Tibial artery (tissue), 4 donors: ENCODE measurements around the gene KDF1.

ENCODE experiments used
- DNase-seq, 2 donors: peaks; one replicate each; pipeline ENCODE4 v3.0.0-alpha.2; 2019
- H3K27ac ChIP-seq, 2 donors: fragments of 200-600 bp; sonication (generic) in 1 of 2; 1 replicate in 1 of 2; 2 replicates in 1 of 2; pipeline ENCODE4 v1.5.1; 2018 to 2019; ENCODE audit warnings: mild to moderate bottlenecking in 1 of 2
- H3K27me3 ChIP-seq, 2 donors: fragments of 200-600 bp; sonication (generic) in 1 of 2; one replicate each; pipeline versions ENCODE4 v1.5.1 to v1.6.0; 2016 to 2019
- H3K36me3 ChIP-seq, 3 donors: fragments of 200-600 bp; sonication (generic) in 2 of 3; one replicate each; pipeline ENCODE4 v1.5.1; 2016 to 2019; ENCODE audit warnings: mild to moderate bottlenecking in 2 of 3
- H3K4me1 ChIP-seq, 4 donors: fragments of 200-600 bp; sonication (generic) in 2 of 4; 1 replicate in 3 of 4; 2 replicates in 1 of 4; pipeline ENCODE4 v1.5.1; 2016 to 2019
- H3K4me3 ChIP-seq, 2 donors: fragments of 200-600 bp; sonication (generic) in 1 of 2; 1 replicate in 1 of 2; 2 replicates in 1 of 2; pipeline ENCODE4 v1.5.1; 2018 to 2019; ENCODE audit warnings: mild to moderate bottlenecking in 2 of 2
- H3K9me3 ChIP-seq, 3 donors: fragments of 200-600 bp; sonication (generic) in 1 of 3; one replicate each; pipeline ENCODE4 v1.5.1; 2016 to 2019
- intact Hi-C: fragments of 100-400 bp; cut with DNase I; formaldehyde crosslinking; loops from one replicate; pipeline ENCODE4 v1.15.0; 2023; ENCODE audit warnings: low total_unique reads
- TF ChIP-seq, protein P1 (sequence below), 2 experiments: fragments of 200-600 bp in 1 of 2; fragments of 450-650 bp in 1 of 2; IDR thresholded peaks; one replicate each; pipeline ENCODE4 v1.5.1; 2017 to 2019; ENCODE audit warnings: antibody characterized with exemption in 2 of 2, mild to moderate bottlenecking in 1 of 2, moderate library complexity in 1 of 2

The KDF1 gene

DNA sequence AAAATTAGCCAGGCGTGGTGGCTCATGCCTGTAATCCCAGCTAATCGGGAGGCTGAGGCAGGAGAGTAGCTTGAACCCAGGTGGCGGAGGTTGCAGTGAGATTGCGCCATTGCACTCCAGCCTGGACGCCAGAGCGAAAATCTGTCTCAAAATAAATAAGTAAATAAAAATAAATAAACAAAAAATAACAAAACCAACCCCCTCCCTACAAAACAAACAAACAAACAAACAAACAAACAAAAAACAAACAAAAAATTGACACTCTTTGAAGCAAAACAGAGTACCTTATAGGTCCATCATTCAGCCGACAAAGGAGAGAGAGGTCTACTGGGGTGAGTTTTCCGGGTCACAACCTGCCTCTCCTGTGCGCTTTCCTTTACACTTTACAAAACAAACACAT is 5.4 kb upstream of the KDF1 start:
- Histone ChIP-seq H3K36me3 (no peaks in the 10 kb centered on the region), H3K4me3 (no peak overlapping the region), H3K9me3 (no peaks in the 10 kb centered on the region), H3K4me1 (no peaks in the 10 kb centered on the region), H3K27me3 (peaks cover 0 to 74% of the 10 kb centered on the region in 2 donors), H3K27ac (no peak overlapping the region)
- no peak for DNase-seq
- intact Hi-C loops: no loop called here
- TF ChIP-seq, protein P1, sequence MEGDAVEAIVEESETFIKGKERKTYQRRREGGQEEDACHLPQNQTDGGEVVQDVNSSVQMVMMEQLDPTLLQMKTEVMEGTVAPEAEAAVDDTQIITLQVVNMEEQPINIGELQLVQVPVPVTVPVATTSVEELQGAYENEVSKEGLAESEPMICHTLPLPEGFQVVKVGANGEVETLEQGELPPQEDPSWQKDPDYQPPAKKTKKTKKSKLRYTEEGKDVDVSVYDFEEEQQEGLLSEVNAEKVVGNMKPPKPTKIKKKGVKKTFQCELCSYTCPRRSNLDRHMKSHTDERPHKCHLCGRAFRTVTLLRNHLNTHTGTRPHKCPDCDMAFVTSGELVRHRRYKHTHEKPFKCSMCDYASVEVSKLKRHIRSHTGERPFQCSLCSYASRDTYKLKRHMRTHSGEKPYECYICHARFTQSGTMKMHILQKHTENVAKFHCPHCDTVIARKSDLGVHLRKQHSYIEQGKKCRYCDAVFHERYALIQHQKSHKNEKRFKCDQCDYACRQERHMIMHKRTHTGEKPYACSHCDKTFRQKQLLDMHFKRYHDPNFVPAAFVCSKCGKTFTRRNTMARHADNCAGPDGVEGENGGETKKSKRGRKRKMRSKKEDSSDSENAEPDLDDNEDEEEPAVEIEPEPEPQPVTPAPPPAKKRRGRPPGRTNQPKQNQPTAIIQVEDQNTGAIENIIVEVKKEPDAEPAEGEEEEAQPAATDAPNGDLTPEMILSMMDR (IDR thresholded peaks at IDR 0.05): no peak

DNA sequence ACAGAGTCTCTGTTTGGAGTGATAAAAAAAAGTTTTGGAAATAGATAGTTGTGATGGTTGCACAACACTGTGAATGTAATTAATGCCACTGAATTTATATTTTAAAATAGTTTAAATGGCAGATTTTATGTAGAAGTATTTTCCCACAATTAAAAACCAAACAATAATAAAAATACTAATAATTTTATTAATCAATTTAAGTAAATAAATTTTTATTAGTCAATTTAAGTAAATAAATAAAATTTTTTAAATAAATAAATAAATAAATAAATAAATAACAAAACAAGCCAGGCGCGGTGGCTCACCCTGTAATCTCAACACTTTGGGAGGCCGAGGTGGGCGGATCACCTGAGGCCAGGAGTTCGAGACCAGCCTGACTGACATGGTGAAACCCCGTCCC is 4.9 kb upstream of the KDF1 start:
- DNase-seq: no peak
- Histone ChIP-seq H3K4me1 (peaks cover 0 to 2% (median 1%) of the 10 kb centered on the region in 4 donors), H3K4me3 (no peak overlapping the region), H3K27me3 (peaks cover 0 to 74% of the 10 kb centered on the region in 2 donors), H3K36me3 (no peaks in the 10 kb centered on the region), H3K9me3 (no peaks in the 10 kb centered on the region), H3K27ac (no peak overlapping the region)
- intact Hi-C loops: no loop called here
- TF ChIP-seq, protein P1 (IDR thresholded peaks at IDR 0.05): no peak

DNA sequence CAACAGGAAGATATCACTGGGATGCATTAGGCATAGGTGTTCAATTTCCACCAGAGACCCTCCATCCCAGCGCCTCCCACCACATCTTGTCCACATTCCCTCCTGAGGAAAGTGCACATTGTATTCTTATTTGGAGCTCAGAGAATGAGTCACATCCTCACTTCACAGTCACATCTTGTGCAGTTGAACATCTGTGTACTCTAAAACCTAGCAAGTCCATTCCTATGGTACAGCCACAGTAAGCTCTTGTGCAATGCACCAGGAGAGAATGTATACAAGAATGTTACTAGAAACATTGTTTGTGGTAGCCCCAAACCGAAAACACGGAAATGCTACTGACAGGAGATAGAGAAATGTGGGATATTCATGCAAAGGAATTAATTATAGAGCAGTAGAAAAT is 1.6 kb upstream of the KDF1 start:
- no peak overlapping the region for H3K4me3 ChIP-seq
- TF ChIP-seq, protein P1 (IDR thresholded peaks at IDR 0.05): no peak
- no peak for DNase-seq
- H3K9me3 ChIP-seq: no peaks in the 10 kb centered on the region
- no peaks in the 10 kb centered on the region for H3K36me3 ChIP-seq
- peaks cover 4 to 84% of the 10 kb centered on the region in 2 donors for H3K27me3 ChIP-seq
- H3K4me1 ChIP-seq: peaks cover 0 to 11% (median 8%) of the 10 kb centered on the region in 4 donors
- no peak overlapping the region for H3K27ac ChIP-seq
- intact Hi-C loops: no loop called here

DNA sequence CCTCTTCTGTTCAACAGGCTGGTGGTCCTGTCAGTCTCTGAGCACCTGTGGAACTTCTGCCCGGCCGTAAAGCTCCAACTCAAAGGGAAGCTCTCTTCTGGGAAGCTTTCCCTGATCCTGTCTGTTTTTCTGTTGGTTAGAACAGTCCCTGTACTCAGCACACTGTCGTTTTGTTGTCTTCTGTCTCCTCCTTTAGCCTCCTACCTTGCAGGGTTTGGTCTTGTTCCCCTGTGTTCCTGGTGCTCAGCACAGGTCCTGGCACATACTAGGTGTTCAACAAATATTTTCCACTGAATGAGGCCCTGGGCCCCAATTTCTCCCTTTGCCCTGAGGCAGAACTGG is 328 bp upstream of the KDF1 start:
- Histone ChIP-seq H3K27me3 (peaks cover 4 to 75% of the 10 kb centered on the region in 2 donors), H3K4me1 (peaks cover 0 to 11% (median 8%) of the 10 kb centered on the region in 4 donors), H3K9me3 (peaks cover 0 to 7% (median 0%) of the 10 kb centered on the region in 3 donors), H3K27ac (no peak overlapping the region), H3K36me3 (no peaks in the 10 kb centered on the region), H3K4me3 (no peak overlapping the region)
- intact Hi-C loops: no loop called here
- no peak for DNase-seq
- TF ChIP-seq, protein P1 (IDR thresholded peaks at IDR 0.05): no peak

DNA sequence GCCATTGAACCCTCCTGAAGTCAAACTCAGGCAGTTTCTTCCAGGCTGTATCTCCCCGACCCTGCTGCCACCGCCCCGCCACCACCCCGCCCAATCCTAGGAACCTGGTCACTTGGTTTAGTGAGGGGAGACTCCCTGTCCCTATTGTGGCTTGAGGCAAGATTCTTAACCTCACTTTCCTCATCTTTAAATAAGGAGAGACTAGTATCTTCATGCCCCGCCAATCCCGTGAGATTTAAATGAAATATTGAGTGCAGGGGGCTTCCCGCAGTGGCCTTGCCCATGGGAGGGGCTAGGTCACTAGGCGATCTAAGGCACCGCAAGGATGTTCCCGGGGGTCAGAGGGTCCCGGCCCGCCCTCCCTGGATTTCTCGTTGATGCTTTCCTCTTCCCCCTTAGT is 998 bp downstream of the KDF1 start:
- Histone ChIP-seq H3K27me3 (peaks cover 4 to 72% of the 10 kb centered on the region in 2 donors), H3K4me1 (peaks cover 0 to 11% (median 8%) of the 10 kb centered on the region in 4 donors), H3K4me3 (no peak overlapping the region), H3K36me3 (no peaks in the 10 kb centered on the region), H3K9me3 (peaks cover 0 to 7% (median 0%) of the 10 kb centered on the region in 3 donors), H3K27ac (no peak overlapping the region)
- TF ChIP-seq, protein P1 (IDR thresholded peaks at IDR 0.05): no peak
- DNase-seq: no peak
- intact Hi-C loops: no loop called here

DNA sequence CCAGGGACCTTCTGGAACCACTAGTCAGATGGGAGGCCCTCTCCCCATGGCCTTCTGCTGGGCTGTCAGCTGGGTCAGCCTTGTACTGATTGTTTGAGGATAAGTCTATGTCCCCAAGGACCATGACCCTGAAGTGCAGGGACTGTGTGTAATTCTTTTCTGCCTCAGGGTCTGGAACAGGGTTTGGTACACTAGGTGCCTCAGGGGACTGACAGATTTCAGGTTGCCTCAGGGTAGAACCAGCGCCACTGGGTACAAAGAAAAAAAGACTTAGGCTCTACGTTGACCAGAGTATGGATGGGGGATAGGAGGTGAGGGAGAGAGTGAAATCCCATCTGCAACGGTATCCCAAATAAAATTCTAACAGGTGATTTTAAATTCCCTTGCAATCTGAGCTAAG is 3.0 kb downstream of the KDF1 start:
- Histone ChIP-seq H3K36me3 (peaks cover 0 to 3% (median 0%) of the 10 kb centered on the region in 3 donors), H3K27ac (no peak overlapping the region), H3K27me3 (peaks cover 4 to 60% of the 10 kb centered on the region in 2 donors), H3K9me3 (peaks cover 0 to 7% (median 0%) of the 10 kb centered on the region in 3 donors), H3K4me1 (peaks cover 0 to 11% (median 8%) of the 10 kb centered on the region in 4 donors), H3K4me3 (no peak overlapping the region)
- TF ChIP-seq, protein P1 (IDR thresholded peaks at IDR 0.05): no peak
- no peak for DNase-seq
- intact Hi-C loops: no loop called here
